MM.1S (cell line): Measurements from ENCODE around the gene ARHGEF12.

Experiments
- DNase-seq: peaks from one replicate; pipeline ENCODE4 v3.0.0-alpha.2; 2015
- H2AFZ ChIP-seq: fragments of 300-600 bp; sonication (generic); 2 replicates; pipeline ENCODE4 v1.6.0; 2016; ENCODE audit warnings: antibody characterized with exemption, low read length
- H3F3A ChIP-seq: fragments of 300-600 bp; sonication (generic); 2 replicates; pipeline ENCODE4 v1.6.1; 2016; ENCODE audit warnings: mild to moderate bottlenecking, antibody characterized with exemption, low read length, moderate library complexity, mixed read lengths; ENCODE audit not compliant: insufficient read depth
- H3K27ac ChIP-seq: fragments of 300-600 bp; sonication (generic); 2 replicates; pipeline ENCODE4 v1.5.1; 2016; ENCODE audit warnings: mild to moderate bottlenecking, low read length
- H3K27me3 ChIP-seq: fragments of 300-600 bp; sonication (generic); replicated peaks from 2 replicates; pipeline ENCODE4 v1.6.0; 2016; ENCODE audit warnings: low read length; ENCODE audit not compliant: insufficient read depth
- H3K36me3 ChIP-seq: fragments of 300-600 bp; sonication (generic); replicated peaks from 2 replicates; pipeline ENCODE4 v1.6.1; 2016; ENCODE audit warnings: mild to moderate bottlenecking, low read length, mixed read lengths; ENCODE audit not compliant: insufficient read depth
- H3K4me1 ChIP-seq: fragments of 300-600 bp; sonication (generic); 2 replicates; pipeline ENCODE4 v1.6.1; 2016; ENCODE audit warnings: low read length, mixed read lengths
- H3K4me2 ChIP-seq: fragments of 300-600 bp; sonication (generic); 2 replicates; pipeline ENCODE4 v1.6.0; 2016; ENCODE audit warnings: low read depth, low read length
- H3K4me3 ChIP-seq: fragments of 300-600 bp; sonication (generic); 2 replicates; pipeline ENCODE4 v1.5.1; 2016; ENCODE audit warnings: low read length, mixed read lengths
- H3K79me2 ChIP-seq: fragments of 300-600 bp; sonication (generic); 2 replicates; pipeline ENCODE4 v1.6.1; 2016; ENCODE audit warnings: mixed run types, low read length, mixed read lengths
- H3K9ac ChIP-seq: fragments of 300-600 bp; sonication (generic); 2 replicates; pipeline ENCODE4 v1.6.1; 2016; ENCODE audit warnings: low read length, mixed read lengths
- H3K9me2 ChIP-seq: fragments of 300-600 bp; sonication (generic); replicated peaks from 2 replicates; pipeline ENCODE4 v1.6.1; 2016; ENCODE audit warnings: mild to moderate bottlenecking, low read length, mixed read lengths; ENCODE audit not compliant: insufficient read depth
- H3K9me3 ChIP-seq: fragments of 300-600 bp; sonication (generic); replicated peaks from 2 replicates; pipeline ENCODE4 v1.6.1; 2016; ENCODE audit warnings: mild to moderate bottlenecking, low read length, mixed read lengths; ENCODE audit not compliant: insufficient read depth
- H4K20me1 ChIP-seq: fragments of 300-600 bp; sonication (generic); 2 replicates; pipeline ENCODE4 v1.6.1; 2016; ENCODE audit warnings: mild to moderate bottlenecking, low read length, moderate library complexity, mixed read lengths; ENCODE audit not compliant: insufficient read depth
- CTCF ChIP-seq: fragments of 300-600 bp; sonication (generic); IDR thresholded peaks from 2 replicates; pipeline ENCODE4 v1.5.1; 2016; ENCODE audit warnings: antibody characterized with exemption, low read length, mixed read lengths
- EZH2 ChIP-seq: fragments of 300-600 bp; sonication (generic); optimal IDR thresholded peaks from 2 replicates; pipeline ENCODE3; 2017; ENCODE audit warnings: low read depth, mild to moderate bottlenecking, antibody characterized with exemption, low read length, mixed read lengths
- EZH2phosphoT487 ChIP-seq: fragments of 300-600 bp; sonication (generic); IDR thresholded peaks from 2 replicates; pipeline ENCODE4 v1.6.1; 2018; ENCODE audit warnings: antibody characterized with exemption, low read length

The ARHGEF12 gene

GRCh38 chr11:120536091-120536796, 200.0 kb downstream of the ARHGEF12 start:
- H4K20me1 ChIP-seq = no peaks in the 10 kb centered on the region
- no peaks in the 10 kb centered on the region for H3K4me1 ChIP-seq
- H3K27me3 ChIP-seq = no peaks in the 10 kb centered on the region
- TF ChIP-seq EZH2phosphoT487 = no peak
- TF ChIP-seq CTCF = no peak
- TF ChIP-seq EZH2 = no peak
- H3K36me3 ChIP-seq = no peaks in the 10 kb centered on the region
- no peak overlapping the region for H3K27ac ChIP-seq
- H3K4me2 ChIP-seq = no peak overlapping the region
- H2AFZ ChIP-seq = no peak overlapping the region
- no peaks in the 10 kb centered on the region for H3K79me2 ChIP-seq
- H3K4me3 ChIP-seq = no peak overlapping the region
- H3K9ac ChIP-seq = no peak overlapping the region
- H3K9me2 ChIP-seq = no peaks in the 10 kb centered on the region
- no peak for DNase-seq
- H3F3A ChIP-seq = no peaks in the 10 kb centered on the region
- H3K9me3 ChIP-seq = no peaks in the 10 kb centered on the region

DNA sequence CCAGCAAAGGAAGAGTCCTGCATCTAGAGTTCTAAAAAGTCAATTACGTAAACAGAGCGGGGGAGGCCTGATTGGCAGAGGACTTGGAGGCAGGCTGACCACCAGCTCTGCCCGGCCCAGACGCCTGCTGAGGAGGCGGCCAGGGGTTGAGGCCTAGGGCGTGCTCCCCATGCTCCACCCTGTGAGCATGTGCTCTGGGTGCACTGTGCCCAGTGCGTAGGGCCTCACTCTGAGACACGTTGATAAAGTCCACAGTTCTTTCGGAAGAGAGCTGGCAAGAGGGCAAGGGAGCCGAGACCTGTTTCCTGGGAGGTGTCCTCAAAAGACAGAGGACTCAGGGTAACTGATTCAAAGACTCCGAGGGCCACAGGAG, 200.6 kb downstream of the ARHGEF12 start:
- Histone ChIP-seq H3K9ac (no peak overlapping the region), H3K4me1 (no peaks in the 10 kb centered on the region), H2AFZ (no peak overlapping the region), H3K9me2 (no peaks in the 10 kb centered on the region), H3K36me3 (no peaks in the 10 kb centered on the region), H3K79me2 (no peaks in the 10 kb centered on the region), H3K4me2 (no peak overlapping the region), H3K27ac (no peak overlapping the region), H4K20me1 (no peaks in the 10 kb centered on the region), H3F3A (no peaks in the 10 kb centered on the region), H3K4me3 (no peak overlapping the region), H3K27me3 (no peaks in the 10 kb centered on the region), H3K9me3 (no peaks in the 10 kb centered on the region)
- TF ChIP-seq CTCF = no peak
- no peak for TF ChIP-seq EZH2phosphoT487
- no peak for TF ChIP-seq EZH2
- DNase-seq = no peak

DNA sequence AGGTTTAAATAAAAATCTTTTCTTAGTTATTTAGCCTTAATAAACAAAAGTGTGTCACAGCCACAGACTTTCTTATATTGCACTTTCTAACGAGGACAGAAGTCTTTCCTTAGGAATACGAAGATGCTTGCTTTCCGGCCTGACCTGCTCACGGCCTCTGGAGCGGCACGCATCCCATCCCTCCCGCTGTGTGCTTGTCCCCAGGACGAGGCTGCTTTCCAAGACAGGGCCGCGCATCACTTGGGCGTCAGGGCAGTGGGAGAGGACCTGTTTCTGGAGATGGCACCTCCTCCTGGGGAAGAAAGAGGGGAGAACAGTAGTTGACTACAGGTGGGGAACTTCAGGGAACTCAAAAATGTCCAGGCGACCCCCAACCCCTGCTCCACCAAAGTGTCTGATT, 201.8 kb downstream of the ARHGEF12 start:
- H3K9me3 ChIP-seq = no peaks in the 10 kb centered on the region
- H3K9ac ChIP-seq = no peak overlapping the region
- no peaks in the 10 kb centered on the region for H3F3A ChIP-seq
- TF ChIP-seq EZH2 = no peak
- no peak for TF ChIP-seq CTCF
- no peak overlapping the region for H3K27ac ChIP-seq
- no peaks in the 10 kb centered on the region for H3K27me3 ChIP-seq
- H3K79me2 ChIP-seq = no peaks in the 10 kb centered on the region
- H3K9me2 ChIP-seq = no peaks in the 10 kb centered on the region
- H4K20me1 ChIP-seq = no peaks in the 10 kb centered on the region
- no peak for DNase-seq
- H3K4me2 ChIP-seq = no peak overlapping the region
- no peak overlapping the region for H2AFZ ChIP-seq
- H3K4me1 ChIP-seq = no peaks in the 10 kb centered on the region
- no peaks in the 10 kb centered on the region for H3K36me3 ChIP-seq
- H3K4me3 ChIP-seq = no peak overlapping the region
